A673 (cell line): ENCODE measurements around the gene ATP6V1F. TPM values are rescaled to one million over a fixed set of nuclear protein-coding genes. Genes with fewer than 3 reads are reported as not detected.

Experiments
- BruUV-seq: library from RNA; stranded (reverse); fragments of 400-500 nt; replicated peaks from 2 replicates; lab custom pipeline; 2021; lab: Mats Ljungman, UMichigan
- CTCF ChIA-PET: fragments of 300-600 bp; sonication (Branson Sonifier 250); formaldehyde crosslinking; loops from one replicate; lab custom pipeline; 2022; ENCODE audit warnings: antibody characterized with exemption; lab: Charles Lee
- POLR2A ChIA-PET: fragments of 300-600 bp; sonication (Branson Sonifier 250); formaldehyde crosslinking; loops from one replicate; lab custom pipeline; 2022; ENCODE audit warnings: antibody characterized with exemption; ENCODE audit not compliant: low non-redundant PET; lab: Charles Lee
- DNase-seq: peaks from one replicate; pipeline ENCODE4 v3.0.0-alpha.2; 2015; ENCODE audit warnings: low spot score
- H3K27ac ChIP-seq: fragments of 200-600 bp; sonication (generic); 2 replicates; pipeline ENCODE4 v1.5.1; 2016; ENCODE audit warnings: mixed run types, low read depth, mild to moderate bottlenecking, mixed read lengths, antibody characterized with exemption, low read length; ENCODE audit not compliant: poor library complexity, severe bottlenecking
- H3K27me3 ChIP-seq: fragments of 200-600 bp; sonication (generic); replicated peaks from 2 replicates; pipeline ENCODE4 v1.6.1; 2017; ENCODE audit warnings: mixed run types, low read depth, mild to moderate bottlenecking, mixed read lengths, antibody characterized with exemption, low read length; ENCODE audit not compliant: insufficient read depth, poor library complexity
- H3K36me3 ChIP-seq: fragments of 200-600 bp; sonication (generic); 2 replicates; pipeline ENCODE4 v1.6.1; 2016; ENCODE audit warnings: mixed run types, mild to moderate bottlenecking, mixed read lengths, antibody characterized with exemption, low read length; ENCODE audit not compliant: insufficient read depth, poor library complexity, severe bottlenecking
- H3K4me1 ChIP-seq: fragments of 200-600 bp; sonication (generic); 2 replicates; pipeline ENCODE4 v1.6.1; 2017; ENCODE audit warnings: mixed run types, mild to moderate bottlenecking, mixed read lengths, antibody characterized with exemption, low read length; ENCODE audit not compliant: insufficient read depth, poor library complexity, severe bottlenecking
- H3K4me3 ChIP-seq: fragments of 200-600 bp; sonication (generic); 2 replicates; pipeline ENCODE4 v1.5.1; 2016; ENCODE audit warnings: low read depth, mixed run types, mild to moderate bottlenecking, mixed read lengths, low read length; ENCODE audit not compliant: poor library complexity, severe bottlenecking
- H3K9me3 ChIP-seq: fragments of 200-600 bp; sonication (generic); 2 replicates; pipeline ENCODE4 v1.6.1; 2016; ENCODE audit warnings: mixed run types, low read depth, mild to moderate bottlenecking, mixed read lengths, antibody characterized with exemption, low read length; ENCODE audit not compliant: poor library complexity, severe bottlenecking
- CTCF ChIP-seq: fragments of 300-800, 200-600 bp; sonication (generic); conservative IDR thresholded peaks from 2 replicates; pipeline ENCODE4 v1.5.1; 2017; ENCODE audit warnings: low read depth, mild to moderate bottlenecking, antibody characterized with exemption, low read length, moderate library complexity, mixed read lengths
- EZH2 ChIP-seq: fragments of 200-600 bp; sonication (generic); IDR thresholded peaks from 2 replicates; pipeline ENCODE4 v1.6.1; 2017; ENCODE audit warnings: borderline replicate concordance, low read depth, mild to moderate bottlenecking, mixed read lengths, antibody characterized with exemption, low read length; ENCODE audit not compliant: poor library complexity, severe bottlenecking
- intact Hi-C: fragments of 100-400 bp; cut with micrococcal nuclease; formaldehyde crosslinking; loops from one replicate; pipeline ENCODE4 v1.10.0; 2022; ENCODE audit not compliant: unreplicated experiment
- total RNA-seq: library from RNA; stranded (reverse); gene quantifications from 2 replicates; pipeline ENCODE4 v1.2.3, GENCODE V29; 2021

ATP6V1F gene
- total RNA-seq, 1 experiment from 2014 or later: 148 TPM

- Histone ChIP-seq H3K4me3 (no peak overlapping the region), H3K9me3 (no peaks in the 10 kb centered on the region), H3K27me3 (no peaks in the 10 kb centered on the region), H3K36me3 (no peaks in the 10 kb centered on the region), H3K4me1 (peaks cover 13% of the 10 kb centered on the region), H3K27ac (no peak overlapping the region)
- intact Hi-C loops: no loop called here
- ChIA-PET POLR2A (no interaction called here), CTCF (no interaction called here)
- DNase-seq: no peak
- no TSS peak for BruUV-seq
- TF ChIP-seq CTCF (no peak), EZH2 (no peak)
Measured at GRCh38 chr7:128837521-128837921, 25.1 kb upstream of the ATP6V1F start.

- no peaks in the 10 kb centered on the region for H3K27me3 ChIP-seq
- no peaks in the 10 kb centered on the region for H3K9me3 ChIP-seq
- DNase-seq: no peak
- no peaks in the 10 kb centered on the region for H3K36me3 ChIP-seq
- no peak for TF ChIP-seq EZH2
- POLR2A ChIA-PET: no interaction called here
- peaks cover 6% of the 10 kb centered on the region for H3K4me1 ChIP-seq
- no peak overlapping the region for H3K4me3 ChIP-seq
- no peak overlapping the region for H3K27ac ChIP-seq
- CTCF ChIA-PET: no interaction called here
- intact Hi-C loops: no loop called here
- BruUV-seq: no TSS peak
Measured at GRCh38 chr7:128838109-128838779, 24.4 kb upstream of the ATP6V1F start.

- POLR2A ChIA-PET: no interaction called here
- no peaks in the 10 kb centered on the region for H3K36me3 ChIP-seq
- CTCF ChIA-PET: no interaction called here
Measured at GRCh38 chr7:128838981-128839731, 23.5 kb upstream of the ATP6V1F start.

More at GRCh38 chr7:128838981-128839731, 23.5 kb upstream of the ATP6V1F start:
- intact Hi-C loops: no loop called here
- TF ChIP-seq EZH2 (no peak), CTCF (no peak)
- Histone ChIP-seq H3K9me3 (no peaks in the 10 kb centered on the region), H3K4me1 (no peaks in the 10 kb centered on the region), H3K27ac (no peak overlapping the region), H3K4me3 (no peak overlapping the region), H3K27me3 (no peaks in the 10 kb centered on the region)
- BruUV-seq: no TSS peak
- DNase-seq: no peak
